ENCODE data around the gene FCN3.
"Not testable (repeated sequence)": the region's sequence is repeated elsewhere in the genome, so short reads cannot be mapped to it uniquely, and the experiment has no call there.

The FCN3 gene

GRCh38 chr1:27399251-27400025, 24.8 kb upstream of the FCN3 start:
- no peak for DNase-seq (ENCODE audit: low read depth)

GRCh38 chr1:27398405-27399149, 24.0 kb upstream of the FCN3 start:
- DNase-seq (ENCODE audit: low read depth) = no peak

- no peak for DNase-seq (ENCODE audit: low read depth)
Observed at GRCh38 chr1:27397749-27398148, 23.1 kb upstream of the FCN3 start.

GRCh38 chr1:27397110-27397509, 22.5 kb upstream of the FCN3 start:
- no peak for DNase-seq (ENCODE audit: low read depth)

- peak; percentile 58 for DNase-seq (ENCODE audit: low read depth)
Observed at GRCh38 chr1:27395441-27396195, 21.0 kb upstream of the FCN3 start.

- no peak for DNase-seq (ENCODE audit: low read depth)
Observed at GRCh38 chr1:27394925-27395324, 20.3 kb upstream of the FCN3 start.

- no peak for DNase-seq (ENCODE audit: low read depth)
Observed at GRCh38 chr1:27394282-27394658, 19.6 kb upstream of the FCN3 start.

GRCh38 chr1:27393641-27394281, 19.1 kb upstream of the FCN3 start:
- DNase-seq (ENCODE audit: low read depth) = no peak

- no peak for DNase-seq (ENCODE audit: low read depth)
Observed at GRCh38 chr1:27392778-27393635, 18.4 kb upstream of the FCN3 start.

GRCh38 chr1:27392096-27392777, 17.6 kb upstream of the FCN3 start, which contains the start of gene GPR3:
Gene GPR3, plus strand, starts transcription at chr1:27392622. Its CDS starts 1,177 bp downstream, at chr1:27393799.
- peak; percentile 89 for DNase-seq (ENCODE audit: low read depth)

- no peak for DNase-seq (ENCODE audit: low read depth)
Observed at GRCh38 chr1:27391511-27392095, 17.0 kb upstream of the FCN3 start.

GRCh38 chr1:27388337-27389005, 13.8 kb upstream of the FCN3 start:
- DNase-seq (ENCODE audit: low read depth) = peak; percentile 41

GRCh38 chr1:27384797-27385196, 10.2 kb upstream of the FCN3 start:
- not testable (repeated sequence) for DNase-seq (ENCODE audit: low read depth)

GRCh38 chr1:27383661-27384060, 9.0 kb upstream of the FCN3 start:
- DNase-seq (ENCODE audit: low read depth) = no peak

- DNase-seq (ENCODE audit: low read depth) = peak; percentile 15
Observed at GRCh38 chr1:27383039-27383605, 8.5 kb upstream of the FCN3 start, which contains the start of gene CD164L2. Gene CD164L2, minus strand, starts transcription at chr1:27383333. Its CDS starts 94 bp downstream, at chr1:27383239.

GRCh38 chr1:27381969-27382762, 7.5 kb upstream of the FCN3 start:
- no peak for DNase-seq (ENCODE audit: low read depth)

GRCh38 chr1:27380766-27381733, 6.4 kb upstream of the FCN3 start:
- DNase-seq (ENCODE audit: low read depth) = no peak

Data from T-helper 22 cell (primary cell).